ENCODE results near the gene PIBF1.

Gene PIBF1

GRCh38 chr13:73038064-73038463 lies 256.1 kb downstream of the PIBF1 start:
- TF ChIP-seq POLR2AphosphoS5 (IDR thresholded peaks at IDR 0.05; ENCODE audit: low read depth, low read length), result no peak

GRCh38 chr13:73039201-73040108 lies 257.5 kb downstream of the PIBF1 start:
- no peak for TF ChIP-seq FOXP2 (optimal IDR thresholded peaks at IDR 0.05; ENCODE audit: borderline replicate concordance, extremely low read depth, extremely low read length, insufficient read depth)
- TF ChIP-seq REST (IDR thresholded peaks at IDR 0.05; ENCODE audit: insufficient read depth in 1 of 2, low read depth in 2 of 2, low read length in 2 of 2), result no peak
- no peak for TF ChIP-seq SIN3A (IDR thresholded peaks at IDR 0.05; ENCODE audit: borderline replicate concordance, insufficient read depth, low read length)
- TF ChIP-seq POLR2AphosphoS5 (IDR thresholded peaks at IDR 0.05; ENCODE audit: low read depth, low read length), result no peak
- TF ChIP-seq TAF1 (IDR thresholded peaks at IDR 0.05; ENCODE audit: borderline replicate concordance, insufficient read depth, low read length), result no peak

- no peak for TF ChIP-seq REST (IDR thresholded peaks at IDR 0.05; ENCODE audit: insufficient read depth in 1 of 2, low read depth in 2 of 2, low read length in 2 of 2)
- no peak for TF ChIP-seq FOXP2 (optimal IDR thresholded peaks at IDR 0.05; ENCODE audit: borderline replicate concordance, extremely low read depth, extremely low read length, insufficient read depth)
- TF ChIP-seq POLR2AphosphoS5 (IDR thresholded peaks at IDR 0.05; ENCODE audit: low read depth, low read length), result no peak
- TF ChIP-seq SIN3A (IDR thresholded peaks at IDR 0.05; ENCODE audit: borderline replicate concordance, insufficient read depth, low read length), result no peak
- no peak for TF ChIP-seq TAF1 (IDR thresholded peaks at IDR 0.05; ENCODE audit: borderline replicate concordance, insufficient read depth, low read length)
These were observed 258.6 kb downstream of the PIBF1 start for GRCh38 chr13:73040484-73040883.

- no peak for TF ChIP-seq TAF1 (IDR thresholded peaks at IDR 0.05; ENCODE audit: borderline replicate concordance, insufficient read depth, low read length)
- TF ChIP-seq FOXP2 (optimal IDR thresholded peaks at IDR 0.05; ENCODE audit: borderline replicate concordance, extremely low read depth, extremely low read length, insufficient read depth), result no peak
- TF ChIP-seq POLR2AphosphoS5 (IDR thresholded peaks at IDR 0.05; ENCODE audit: low read depth, low read length), result no peak
- no peak for TF ChIP-seq SIN3A (IDR thresholded peaks at IDR 0.05; ENCODE audit: borderline replicate concordance, insufficient read depth, low read length)
- no peak for TF ChIP-seq REST (IDR thresholded peaks at IDR 0.05; ENCODE audit: insufficient read depth in 1 of 2, low read depth in 2 of 2, low read length in 2 of 2)
These were observed 259.1 kb downstream of the PIBF1 start for GRCh38 chr13:73040968-73041596.

- no peak for TF ChIP-seq TAF1 (IDR thresholded peaks at IDR 0.05; ENCODE audit: borderline replicate concordance, insufficient read depth, low read length)
- TF ChIP-seq SIN3A (IDR thresholded peaks at IDR 0.05; ENCODE audit: borderline replicate concordance, insufficient read depth, low read length), result no peak
- TF ChIP-seq REST (IDR thresholded peaks at IDR 0.05; ENCODE audit: insufficient read depth in 1 of 2, low read depth in 2 of 2, low read length in 2 of 2), result no peak
- TF ChIP-seq FOXP2 (optimal IDR thresholded peaks at IDR 0.05; ENCODE audit: borderline replicate concordance, extremely low read depth, extremely low read length, insufficient read depth), result no peak
- no peak for TF ChIP-seq POLR2AphosphoS5 (IDR thresholded peaks at IDR 0.05; ENCODE audit: low read depth, low read length)
These were observed 263.1 kb downstream of the PIBF1 start for GRCh38 chr13:73045031-73045430.

All from PFSK-1 (cell line).